ENCODE data around the gene EML4.
A peak's percentile ranks its signal among the peaks of the same experiment; 100 is the strongest.

Gene EML4

DNA sequence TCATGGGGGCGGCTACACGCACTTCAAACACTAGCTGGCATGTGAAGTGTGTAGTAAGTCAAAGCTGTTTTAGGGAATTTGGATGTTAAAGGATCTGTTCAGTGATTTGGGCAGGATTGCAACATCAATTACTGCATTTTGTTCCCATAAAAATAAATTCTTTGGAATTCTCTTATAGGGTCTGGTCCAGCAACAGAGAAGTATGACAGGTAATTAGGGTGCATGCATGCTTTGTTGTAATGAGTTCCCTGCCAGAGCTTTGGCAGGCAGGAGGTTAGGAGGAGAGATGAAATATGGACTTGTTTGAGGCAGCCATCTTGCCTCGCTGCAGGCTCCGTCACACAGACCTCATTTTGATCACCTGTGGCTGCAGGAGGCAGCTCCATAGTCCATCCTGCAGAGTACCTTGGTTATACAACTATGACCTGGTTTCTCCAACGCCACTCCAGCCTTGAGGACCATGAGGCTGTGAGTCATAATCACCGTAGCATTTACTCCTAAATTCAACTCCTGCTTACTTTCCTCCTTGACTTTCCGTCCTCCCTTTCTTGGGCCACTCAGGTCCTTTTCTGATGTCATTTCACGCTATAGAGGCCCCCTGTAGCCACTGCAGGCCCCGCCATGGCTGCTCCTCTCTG is 26.5 kb upstream of the EML4 start:
- no peak overlapping the region for H3K4me3 Mint-ChIP-seq
- no peaks in the 10 kb centered on the region for H3K9me3 Mint-ChIP-seq
- H3K27me3 Mint-ChIP-seq = no peaks in the 10 kb centered on the region
- peaks cover 8 to 20% of the 10 kb centered on the region in 2 donors for H3K4me1 Mint-ChIP-seq (ENCODE audit: low read depth in 2 of 2)
- no peak for DNase-seq
- peak overlapping the region in 1 of 2 donors; percentile 86 for H3K27ac Mint-ChIP-seq
- no peak for ATAC-seq (replicated peaks)
- H3K36me3 Mint-ChIP-seq (ENCODE audit: insufficient read depth) = no peaks in the 10 kb centered on the region

DNA sequence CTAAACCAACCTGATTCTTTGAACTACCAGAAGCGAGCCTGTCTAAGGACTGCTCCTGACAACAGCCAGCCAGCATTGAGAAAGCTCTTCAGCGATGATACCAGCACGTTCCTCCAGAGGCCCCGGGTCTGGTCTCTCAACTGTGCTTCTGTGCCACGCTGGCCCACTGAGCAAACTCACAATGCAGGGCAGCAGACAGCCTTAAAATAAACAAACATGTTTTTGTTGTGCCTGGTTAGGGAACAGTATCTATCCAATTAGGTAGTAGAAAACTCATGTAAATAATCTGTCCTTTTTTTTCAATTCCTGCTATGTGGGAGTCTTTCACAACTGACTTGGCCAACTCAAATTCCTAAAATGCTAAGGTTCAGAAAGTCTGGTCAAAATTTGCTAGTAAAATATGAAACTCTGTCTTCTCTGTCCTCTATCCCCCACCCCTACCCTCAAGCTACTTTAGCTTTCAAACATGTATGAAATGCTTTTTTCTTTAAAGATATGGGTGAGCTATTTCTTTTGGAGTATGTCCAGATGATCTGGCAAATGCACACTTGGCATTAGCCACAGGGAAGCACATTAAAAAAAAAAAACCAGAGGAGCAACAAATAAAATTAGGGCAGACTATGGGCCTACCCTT is 21.4 kb upstream of the EML4 start:
- no peaks in the 10 kb centered on the region for H3K9me3 Mint-ChIP-seq
- H3K4me1 Mint-ChIP-seq (ENCODE audit: low read depth in 2 of 2) = peaks cover 7 to 12% of the 10 kb centered on the region in 2 donors
- H3K4me3 Mint-ChIP-seq = no peak overlapping the region
- DNase-seq (no peak), ATAC-seq (replicated peaks) (no peak)
- no peak overlapping the region for H3K27ac Mint-ChIP-seq
- H3K36me3 Mint-ChIP-seq (ENCODE audit: insufficient read depth) = no peaks in the 10 kb centered on the region
- no peaks in the 10 kb centered on the region for H3K27me3 Mint-ChIP-seq

DNA sequence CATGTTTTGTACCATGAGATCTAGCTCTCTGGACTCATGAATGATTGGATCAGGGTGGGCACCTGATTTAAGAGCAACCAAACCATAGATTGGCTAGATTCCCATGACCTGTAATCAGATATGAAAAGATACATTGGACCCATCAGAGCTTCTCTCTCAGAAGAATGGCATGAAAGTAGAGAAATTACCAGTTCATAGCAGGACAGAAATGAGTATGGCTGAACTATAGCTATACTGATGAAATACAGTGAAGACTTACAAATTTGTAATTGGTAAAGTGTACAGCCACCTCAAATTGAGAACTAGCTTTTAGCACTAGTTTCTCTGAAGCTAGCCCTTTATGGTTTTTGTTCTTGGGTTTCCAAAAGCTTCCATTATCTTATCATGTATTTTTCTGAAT is 19.0 kb upstream of the EML4 start:
- Mint-ChIP-seq H3K4me1 (ENCODE audit: low read depth in 2 of 2) (peaks cover 4 to 8% of the 10 kb centered on the region in 2 donors), H3K36me3 (ENCODE audit: insufficient read depth) (no peaks in the 10 kb centered on the region), H3K27me3 (no peaks in the 10 kb centered on the region), H3K9me3 (no peaks in the 10 kb centered on the region), H3K27ac (no peak overlapping the region), H3K4me3 (no peak overlapping the region)
- ATAC-seq (replicated peaks) (no peak), DNase-seq (no peak)

DNA sequence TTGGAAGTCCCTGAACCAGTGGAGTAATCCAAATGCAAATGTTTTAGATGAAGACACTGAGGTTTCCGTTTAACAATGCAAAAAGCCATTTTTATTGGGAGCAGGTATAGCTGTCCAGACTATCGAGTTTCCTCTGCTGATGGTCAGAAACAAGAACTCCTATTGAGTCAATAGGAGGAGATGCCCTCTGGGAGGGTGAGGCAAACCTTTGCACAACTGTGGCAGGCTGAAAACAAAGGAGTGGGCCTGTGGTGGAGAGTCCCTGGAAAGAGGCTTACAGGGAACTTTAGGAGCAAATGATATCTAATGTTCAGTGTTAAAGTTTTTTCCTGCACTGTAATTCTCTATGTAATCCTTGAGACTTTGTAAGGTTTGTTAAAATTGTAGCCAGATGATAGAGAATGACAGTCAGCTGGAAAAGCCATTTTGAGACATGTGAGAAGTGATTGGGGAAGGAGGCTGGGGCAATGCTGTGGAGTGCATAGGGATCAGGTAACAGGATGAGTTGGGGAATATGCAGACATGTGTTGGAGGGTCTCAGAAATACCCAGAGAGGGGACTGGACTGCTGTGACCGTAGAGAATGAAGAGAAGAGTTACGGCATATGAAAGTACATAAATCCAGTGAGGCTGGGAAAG is 15.1 kb upstream of the EML4 start:
- Mint-ChIP-seq H3K9me3 (no peaks in the 10 kb centered on the region), H3K4me1 (ENCODE audit: low read depth in 2 of 2) (peaks cover 0 to 3% of the 10 kb centered on the region in 2 donors), H3K27me3 (no peaks in the 10 kb centered on the region), H3K36me3 (ENCODE audit: insufficient read depth) (no peaks in the 10 kb centered on the region), H3K27ac (no peak overlapping the region), H3K4me3 (no peak overlapping the region)
- ATAC-seq (replicated peaks) (no peak), DNase-seq (no peak)

DNA sequence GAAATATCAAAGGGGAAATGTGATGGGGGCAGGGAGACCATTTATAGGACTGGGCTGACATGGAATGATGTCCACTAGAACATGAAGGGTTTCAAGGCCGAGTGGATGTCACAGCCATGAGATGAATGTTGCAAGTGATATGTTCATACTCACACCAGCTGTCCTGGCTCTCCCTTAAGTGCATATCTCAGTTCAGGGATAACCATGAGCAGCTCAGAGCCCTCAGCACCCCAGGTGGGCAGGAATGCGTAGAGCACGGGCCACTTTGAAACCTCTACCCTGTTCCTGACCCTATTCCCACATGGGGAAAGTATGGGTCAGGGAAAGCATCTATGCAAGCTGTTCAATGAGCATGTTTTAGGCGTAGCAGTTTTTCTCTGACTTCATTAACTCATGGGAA is 12.4 kb upstream of the EML4 start:
- DNase-seq = no peak
- Mint-ChIP-seq H3K4me1 (ENCODE audit: low read depth in 2 of 2) (no peaks in the 10 kb centered on the region), H3K27ac (no peak overlapping the region), H3K9me3 (no peaks in the 10 kb centered on the region), H3K27me3 (no peaks in the 10 kb centered on the region), H3K4me3 (no peak overlapping the region), H3K36me3 (ENCODE audit: insufficient read depth) (no peaks in the 10 kb centered on the region)
- no peak for ATAC-seq (replicated peaks)

DNA sequence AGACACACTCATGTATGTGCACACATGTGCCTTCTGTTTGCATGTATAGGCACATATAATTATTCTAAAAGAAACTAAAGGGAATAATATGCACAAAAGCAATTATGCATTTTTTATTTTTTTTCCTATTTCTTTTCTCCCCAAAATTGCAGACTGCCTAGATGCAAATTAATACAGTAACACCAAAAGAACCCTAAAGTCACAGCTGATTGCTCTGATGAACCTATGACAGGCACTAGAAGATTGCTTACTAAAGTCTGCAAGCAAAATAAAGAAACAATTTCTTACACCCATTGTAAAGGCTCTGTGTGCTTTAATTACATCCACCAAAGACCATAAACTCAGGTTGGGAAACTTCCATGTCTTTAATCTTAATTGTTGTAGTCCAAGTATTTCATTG is 7.7 kb upstream of the EML4 start:
- Mint-ChIP-seq H3K4me3 (no peak overlapping the region), H3K9me3 (no peaks in the 10 kb centered on the region), H3K27ac (no peak overlapping the region), H3K27me3 (no peaks in the 10 kb centered on the region), H3K36me3 (ENCODE audit: insufficient read depth) (no peaks in the 10 kb centered on the region), H3K4me1 (ENCODE audit: low read depth in 2 of 2) (no peaks in the 10 kb centered on the region)
- ATAC-seq (replicated peaks) (no peak), DNase-seq (no peak)

DNA sequence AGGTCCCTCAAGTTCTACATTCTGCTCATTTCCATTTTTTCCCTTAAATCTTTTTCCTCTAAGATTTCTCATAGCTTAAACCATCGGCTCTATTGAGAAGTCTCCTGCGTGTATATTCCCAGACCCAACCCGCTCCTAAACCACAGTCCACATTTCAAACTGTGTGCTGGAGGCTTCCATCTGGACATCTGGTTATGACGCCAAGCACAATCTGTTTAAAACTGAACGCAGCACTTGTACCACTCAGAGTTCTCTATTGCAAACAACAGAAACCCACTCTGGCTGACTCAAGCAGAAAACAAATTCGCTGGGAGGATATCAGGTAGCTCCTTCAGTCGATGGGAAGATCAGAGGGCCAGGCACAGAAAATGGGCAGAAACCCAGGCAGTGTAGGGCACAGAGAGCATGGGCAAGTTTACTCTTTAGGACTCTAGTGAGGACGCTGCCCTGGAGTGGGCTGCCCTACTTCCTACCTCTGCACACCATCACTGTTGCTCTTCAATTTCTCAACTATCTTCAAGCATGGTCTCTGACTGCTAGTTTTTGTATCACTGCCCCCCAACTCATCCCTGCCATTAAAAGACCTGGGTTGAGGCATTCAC is 5.6 kb upstream of the EML4 start:
- Mint-ChIP-seq H3K4me3 (no peak overlapping the region), H3K4me1 (ENCODE audit: low read depth in 2 of 2) (no peaks in the 10 kb centered on the region), H3K27me3 (no peaks in the 10 kb centered on the region), H3K9me3 (no peaks in the 10 kb centered on the region), H3K27ac (no peak overlapping the region), H3K36me3 (ENCODE audit: insufficient read depth) (no peaks in the 10 kb centered on the region)
- ATAC-seq (replicated peaks) = no peak
- DNase-seq = no peak

DNA sequence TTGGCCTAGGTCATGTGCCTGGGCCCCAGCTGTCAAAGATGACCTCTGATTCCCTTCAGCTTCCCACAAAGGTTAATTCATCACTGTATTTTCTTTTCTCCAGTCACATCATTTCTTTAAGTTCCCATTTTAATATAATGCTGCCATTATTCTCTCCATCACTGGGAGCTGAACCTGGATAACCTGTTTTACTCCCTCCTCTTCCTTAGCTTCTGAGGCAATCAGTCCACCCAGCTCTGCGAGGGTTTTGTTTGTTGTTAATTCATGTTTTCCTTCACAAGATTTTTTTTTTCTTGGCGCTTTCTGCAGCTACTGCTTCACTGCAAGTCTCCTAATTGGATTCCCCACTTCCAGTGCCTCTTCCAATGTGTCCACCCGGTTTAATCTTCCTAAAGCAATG is 5.1 kb upstream of the EML4 start:
- ATAC-seq (replicated peaks) (no peak), DNase-seq (no peak)
- Mint-ChIP-seq H3K36me3 (ENCODE audit: insufficient read depth) (peaks cover 5% of the 10 kb centered on the region), H3K4me1 (ENCODE audit: low read depth in 2 of 2) (peaks cover 2 to 4% of the 10 kb centered on the region in 2 donors), H3K4me3 (no peak overlapping the region), H3K9me3 (no peaks in the 10 kb centered on the region), H3K27me3 (no peaks in the 10 kb centered on the region), H3K27ac (no peak overlapping the region)

DNA sequence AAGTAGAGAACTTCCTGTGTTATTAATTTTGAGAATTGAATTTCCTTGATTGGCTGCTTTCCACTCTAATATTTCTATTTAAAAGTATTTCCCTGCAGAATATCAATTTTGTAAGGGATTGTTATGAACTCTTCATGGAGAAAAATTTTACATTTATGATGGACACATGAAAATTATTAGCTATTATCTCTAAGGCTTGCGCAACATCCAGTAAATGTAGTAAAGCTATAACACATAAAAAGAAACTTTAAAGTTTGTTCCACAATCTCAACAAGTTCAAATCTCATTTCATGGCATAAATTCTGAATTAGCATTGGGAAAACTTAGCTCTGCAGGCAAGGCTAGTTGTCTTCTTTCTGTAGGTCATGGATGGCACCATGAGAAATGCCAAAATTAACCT is 4.2 kb upstream of the EML4 start:
- no peaks in the 10 kb centered on the region for H3K9me3 Mint-ChIP-seq
- H3K27me3 Mint-ChIP-seq = no peaks in the 10 kb centered on the region
- H3K36me3 Mint-ChIP-seq (ENCODE audit: insufficient read depth) = peaks cover 5% of the 10 kb centered on the region
- H3K4me3 Mint-ChIP-seq = no peak overlapping the region
- DNase-seq (no peak), ATAC-seq (replicated peaks) (no peak)
- H3K27ac Mint-ChIP-seq = no peak overlapping the region
- H3K4me1 Mint-ChIP-seq (ENCODE audit: low read depth in 2 of 2) = peaks cover 2 to 4% of the 10 kb centered on the region in 2 donors

DNA sequence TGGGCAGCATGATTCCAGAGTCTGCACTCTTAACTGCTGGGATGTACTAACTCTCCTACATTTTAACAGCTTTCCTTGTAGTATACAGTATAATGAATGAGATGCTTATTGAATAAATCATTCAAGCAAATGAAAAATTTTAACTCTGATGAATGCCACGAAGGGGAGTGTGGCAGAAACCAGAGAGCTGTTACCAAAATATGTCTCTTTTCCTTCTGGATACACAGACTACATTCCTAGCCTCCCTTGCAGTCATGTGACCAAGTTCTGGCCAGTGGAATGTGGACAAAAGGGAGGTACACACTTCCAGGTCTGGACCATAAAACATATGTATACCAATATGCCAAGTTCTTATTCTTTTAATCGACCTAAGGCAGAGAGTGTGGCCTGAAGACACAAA is 1.7 kb upstream of the EML4 start:
- DNase-seq (no peak), ATAC-seq (replicated peaks) (no peak)
- H3K4me3 Mint-ChIP-seq = no peak overlapping the region
- H3K36me3 Mint-ChIP-seq (ENCODE audit: insufficient read depth) = peaks cover 9% of the 10 kb centered on the region
- no peaks in the 10 kb centered on the region for H3K9me3 Mint-ChIP-seq
- H3K27ac Mint-ChIP-seq = no peak overlapping the region
- H3K27me3 Mint-ChIP-seq = no peaks in the 10 kb centered on the region
- peaks cover 2 to 8% of the 10 kb centered on the region in 2 donors for H3K4me1 Mint-ChIP-seq (ENCODE audit: low read depth in 2 of 2)

DNA sequence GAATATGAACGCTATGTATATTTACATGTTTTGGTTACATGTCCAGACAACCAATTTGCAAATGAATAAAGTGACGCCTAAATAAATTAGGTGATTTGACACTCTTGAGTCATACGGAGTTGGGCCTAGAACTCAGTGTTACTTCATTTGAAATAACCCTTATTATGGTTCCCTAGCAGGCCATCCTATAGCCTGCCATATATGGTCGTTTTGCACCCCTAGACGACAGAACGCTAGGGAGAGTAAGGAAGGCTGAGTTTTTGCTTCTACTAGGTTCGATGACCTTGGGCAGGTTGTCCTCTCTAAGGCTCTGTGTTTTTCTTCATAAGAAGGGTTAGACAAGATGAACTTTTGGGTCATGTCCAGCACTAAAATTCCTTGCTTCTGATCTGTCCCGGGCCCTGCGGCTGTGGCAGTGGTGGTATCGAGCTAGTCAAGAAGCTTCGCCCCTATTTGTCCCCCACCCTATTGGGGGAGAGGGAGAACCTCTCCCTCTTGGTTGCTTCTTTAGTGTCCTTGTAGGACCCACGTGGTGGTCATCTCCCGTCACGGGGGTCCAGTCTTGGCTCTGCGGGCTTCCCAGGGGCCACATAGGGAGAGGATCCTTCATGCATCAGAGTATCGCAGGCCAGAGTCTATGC is 574 bp upstream of the EML4 start:
- peaks cover 13% of the 10 kb centered on the region for H3K36me3 Mint-ChIP-seq (ENCODE audit: insufficient read depth)
- ATAC-seq (replicated peaks) (no peak), DNase-seq (no peak)
- H3K27ac Mint-ChIP-seq = no peak overlapping the region
- H3K27me3 Mint-ChIP-seq = no peaks in the 10 kb centered on the region
- H3K4me1 Mint-ChIP-seq (ENCODE audit: low read depth in 2 of 2) = peaks cover 9 to 19% of the 10 kb centered on the region in 2 donors
- H3K9me3 Mint-ChIP-seq = no peaks in the 10 kb centered on the region
- H3K4me3 Mint-ChIP-seq = no peak overlapping the region

DNA sequence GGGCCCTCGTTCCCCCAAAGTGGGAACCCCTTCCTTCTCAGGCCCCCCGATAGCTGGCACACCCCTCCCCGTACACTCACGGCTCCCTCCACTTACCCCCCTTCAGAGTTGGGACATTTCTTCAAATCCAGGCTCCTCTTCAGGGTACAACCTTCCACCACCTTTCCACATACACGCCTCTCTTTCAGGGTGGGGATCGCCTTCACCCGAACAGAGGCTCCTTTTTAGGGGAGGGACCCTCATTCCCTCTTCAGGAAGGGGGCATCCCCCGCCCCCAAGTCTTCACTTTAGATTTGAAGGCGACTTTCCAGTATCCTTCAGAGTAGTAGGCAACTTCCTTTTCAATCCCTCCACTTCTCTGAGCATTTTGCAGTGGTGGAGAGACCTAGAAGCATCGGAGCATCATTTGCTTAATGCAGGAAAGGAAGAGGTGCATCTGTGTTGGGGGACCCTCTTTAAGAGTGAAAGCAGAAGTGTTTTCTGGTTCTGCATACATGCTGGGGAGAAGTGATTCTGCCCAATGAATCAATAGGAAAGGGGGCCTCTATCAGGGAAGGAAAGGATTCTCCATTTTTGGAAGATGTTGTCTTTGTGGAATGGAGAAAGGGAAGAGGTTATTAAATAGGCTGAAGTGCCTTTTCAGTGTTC is 845 bp downstream of the EML4 start:
- H3K4me1 Mint-ChIP-seq (ENCODE audit: low read depth in 2 of 2) = peaks cover 9 to 22% of the 10 kb centered on the region in 2 donors
- DNase-seq = no peak

More for the DNA sequence above, 845 bp downstream of the EML4 start:
- Mint-ChIP-seq H3K4me3 (no peak overlapping the region), H3K27me3 (no peaks in the 10 kb centered on the region), H3K9me3 (no peaks in the 10 kb centered on the region), H3K36me3 (ENCODE audit: insufficient read depth) (peaks cover 19% of the 10 kb centered on the region), H3K27ac (no peak overlapping the region)
- peak; percentile 11 for ATAC-seq (replicated peaks)

Data from effector memory CD8-positive, alpha-beta T cell (primary cell).